EL (cell line): Measurements from ENCODE around the gene NTRK2.

ENCODE experiments used
- DNase-seq: peaks from one replicate; pipeline ENCODE4 v3.0.0-alpha.2; 2016

The NTRK2 gene

GRCh38 chr9:84742261-84742660, 72.7 kb downstream of the NTRK2 start:
- DNase-seq = no peak

- DNase-seq = no peak
Measured at GRCh38 chr9:84744195-84744594, 74.7 kb downstream of the NTRK2 start.

- no peak for DNase-seq
Measured at GRCh38 chr9:84744726-84745125, 75.2 kb downstream of the NTRK2 start.

- DNase-seq = no peak
Measured at GRCh38 chr9:84748112-84748511, 78.6 kb downstream of the NTRK2 start.

GRCh38 chr9:84750152-84750865, 80.8 kb downstream of the NTRK2 start:
- DNase-seq = no peak

GRCh38 chr9:84751921-84752320, 82.4 kb downstream of the NTRK2 start:
- no peak for DNase-seq

GRCh38 chr9:84754461-84754860, 84.9 kb downstream of the NTRK2 start:
- DNase-seq = peak; percentile 25

GRCh38 chr9:84754881-84755280, 85.4 kb downstream of the NTRK2 start:
- peak; percentile 23 for DNase-seq

GRCh38 chr9:84755380-84755779, 85.9 kb downstream of the NTRK2 start:
- no peak for DNase-seq

- no peak for DNase-seq
Measured at GRCh38 chr9:84756171-84756570, 86.6 kb downstream of the NTRK2 start.

- DNase-seq = no peak
Measured at GRCh38 chr9:84756731-84757130, 87.2 kb downstream of the NTRK2 start.

GRCh38 chr9:84758817-84759216, 89.3 kb downstream of the NTRK2 start:
- DNase-seq = no peak

- no peak for DNase-seq
Measured at GRCh38 chr9:84759300-84759750, 89.8 kb downstream of the NTRK2 start.

GRCh38 chr9:84759804-84760203, 90.3 kb downstream of the NTRK2 start:
- DNase-seq = no peak

GRCh38 chr9:84761137-84761808, 91.7 kb downstream of the NTRK2 start:
- DNase-seq = peak; percentile 12

- peak; percentile 58 for DNase-seq
Measured at GRCh38 chr9:84772511-84772910, 103.0 kb downstream of the NTRK2 start.

GRCh38 chr9:84773022-84773421, 103.5 kb downstream of the NTRK2 start:
- peak; percentile 86 for DNase-seq

- no peak for DNase-seq
Measured at GRCh38 chr9:84775056-84775643, 105.6 kb downstream of the NTRK2 start.

GRCh38 chr9:84778570-84778969, 109.0 kb downstream of the NTRK2 start:
- DNase-seq = no peak

- no peak for DNase-seq
Measured at GRCh38 chr9:84779883-84780282, 110.4 kb downstream of the NTRK2 start.

GRCh38 chr9:84780385-84780784, 110.9 kb downstream of the NTRK2 start:
- DNase-seq = no peak

GRCh38 chr9:84781458-84781857, 111.9 kb downstream of the NTRK2 start:
- peak; percentile 30 for DNase-seq

- peak; percentile 28 for DNase-seq
Measured at GRCh38 chr9:84781931-84782866, 112.7 kb downstream of the NTRK2 start.
